Ascending aorta (tissue), 2 donors: ENCODE results near the gene SIRT2. TPM values are rescaled to one million over a fixed set of nuclear protein-coding genes. Genes with fewer than 3 reads are reported as not detected.
A peak's percentile ranks its signal among the peaks of the same experiment; 100 is the strongest.
"Not testable (repeated sequence)": the region's sequence is repeated elsewhere in the genome, so short reads cannot be mapped to it uniquely, and the experiment has no call there.

ENCODE experiments used
- DNase-seq, 2 donors: peaks; one replicate each; pipeline ENCODE4 v3.0.0-alpha.2; 2019; ENCODE audit warnings: low spot score in 2 of 2
- H3K27ac ChIP-seq, 2 donors: fragments of 200-600 bp; sonication (generic); one replicate each; pipeline ENCODE4 v1.5.1; 2016 to 2017; ENCODE audit warnings: mild to moderate bottlenecking in 1 of 2
- H3K27me3 ChIP-seq: fragments of 200-600 bp; sonication (generic); one replicate; pipeline ENCODE4 v1.5.1; 2017
- H3K36me3 ChIP-seq, 2 donors: fragments of 200-600 bp; sonication (generic); one replicate each; pipeline ENCODE4 v1.5.1; 2016
- H3K4me1 ChIP-seq, 2 donors: fragments of 200-600 bp; sonication (generic); one replicate each; pipeline ENCODE4 v1.5.1; 2016 to 2017; ENCODE audit warnings: mild to moderate bottlenecking in 1 of 2
- H3K4me3 ChIP-seq, 2 donors: fragments of 200-600 bp; sonication (generic); one replicate each; pipeline ENCODE4 v1.5.1; 2016 to 2017; ENCODE audit warnings: mild to moderate bottlenecking in 1 of 2
- H3K9me3 ChIP-seq, 2 donors: fragments of 200-600 bp; sonication (generic); one replicate each; pipeline ENCODE4 v1.5.1; 2016
- intact Hi-C: fragments of 100-400 bp; cut with DNase I; formaldehyde crosslinking; loops from one replicate; pipeline ENCODE4 v1.15.1; 2023
- total RNA-seq: library from RNA; depleted of rRNA; stranded (reverse); fragments of >200 nt; gene quantifications from one replicate; pipeline ENCODE4 v1.1.0, GENCODE V29; 2016
- TF ChIP-seq, protein P1 (sequence below), 3 experiments: fragments of 200-600 bp in 2 of 3; fragments of 450-650 bp in 1 of 3; sonication (generic) in 2 of 3; IDR thresholded peaks; one replicate each; pipeline ENCODE4 v1.5.1; 2016 to 2019; ENCODE audit warnings: antibody characterized with exemption in 3 of 3, mild to moderate bottlenecking in 1 of 3, moderate library complexity in 1 of 3

Gene SIRT2
- total RNA-seq, 1 donor from 2014 or later = 53.1 TPM

DNA sequence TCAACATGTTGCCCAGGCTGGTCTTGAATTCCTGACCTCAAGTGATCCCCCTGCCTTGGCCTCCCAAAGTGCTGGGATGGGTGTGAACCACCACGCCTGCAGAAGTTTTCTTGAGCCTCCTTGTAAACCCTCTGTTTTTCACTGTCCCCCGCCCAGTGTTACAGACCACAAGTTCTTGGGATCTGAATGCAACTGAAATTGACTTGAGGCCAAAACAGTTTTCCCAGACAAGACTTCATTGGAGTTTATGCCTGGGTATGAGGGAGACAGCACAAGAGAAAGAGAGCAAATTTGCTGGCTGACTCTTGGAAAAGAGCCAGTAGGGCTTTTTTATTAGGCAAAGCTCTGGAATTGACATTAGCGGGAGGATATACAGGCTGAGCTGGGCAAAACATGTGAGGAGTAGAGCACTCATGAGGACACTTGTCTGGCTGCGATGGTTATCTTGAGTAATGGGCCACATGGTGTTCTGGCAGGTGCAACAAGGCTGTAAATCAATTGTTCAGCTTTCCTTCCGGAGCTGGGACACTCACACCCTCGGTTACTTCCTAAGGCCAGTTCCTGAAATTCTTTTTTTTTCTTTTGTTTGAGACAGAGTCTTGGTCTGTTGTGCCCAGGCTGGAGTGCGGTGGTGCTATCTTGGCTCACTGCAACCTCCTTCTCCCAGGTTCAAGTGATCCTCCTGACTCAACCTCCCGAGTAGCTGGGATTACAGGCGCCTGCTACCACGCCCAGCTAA lies 36.9 kb downstream of the SIRT2 start:
- intact Hi-C loops = no loop called here

GRCh38 chr19:38861368-38861767 lies 38.0 kb downstream of the SIRT2 start:
- no peak for DNase-seq
- Histone ChIP-seq H3K9me3 (no peaks in the 10 kb centered on the region), H3K36me3 (no peaks in the 10 kb centered on the region), H3K27ac (no peak overlapping the region), H3K4me1 (no peaks in the 10 kb centered on the region), H3K27me3 (no peaks in the 10 kb centered on the region), H3K4me3 (no peak overlapping the region)
- TF ChIP-seq, protein P1, sequence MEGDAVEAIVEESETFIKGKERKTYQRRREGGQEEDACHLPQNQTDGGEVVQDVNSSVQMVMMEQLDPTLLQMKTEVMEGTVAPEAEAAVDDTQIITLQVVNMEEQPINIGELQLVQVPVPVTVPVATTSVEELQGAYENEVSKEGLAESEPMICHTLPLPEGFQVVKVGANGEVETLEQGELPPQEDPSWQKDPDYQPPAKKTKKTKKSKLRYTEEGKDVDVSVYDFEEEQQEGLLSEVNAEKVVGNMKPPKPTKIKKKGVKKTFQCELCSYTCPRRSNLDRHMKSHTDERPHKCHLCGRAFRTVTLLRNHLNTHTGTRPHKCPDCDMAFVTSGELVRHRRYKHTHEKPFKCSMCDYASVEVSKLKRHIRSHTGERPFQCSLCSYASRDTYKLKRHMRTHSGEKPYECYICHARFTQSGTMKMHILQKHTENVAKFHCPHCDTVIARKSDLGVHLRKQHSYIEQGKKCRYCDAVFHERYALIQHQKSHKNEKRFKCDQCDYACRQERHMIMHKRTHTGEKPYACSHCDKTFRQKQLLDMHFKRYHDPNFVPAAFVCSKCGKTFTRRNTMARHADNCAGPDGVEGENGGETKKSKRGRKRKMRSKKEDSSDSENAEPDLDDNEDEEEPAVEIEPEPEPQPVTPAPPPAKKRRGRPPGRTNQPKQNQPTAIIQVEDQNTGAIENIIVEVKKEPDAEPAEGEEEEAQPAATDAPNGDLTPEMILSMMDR (IDR thresholded peaks at IDR 0.05) = no peak
- intact Hi-C loops = no loop called here

More for the DNA sequence above, 36.9 kb downstream of the SIRT2 start:
- H3K27ac ChIP-seq = no peak overlapping the region
- H3K36me3 ChIP-seq = no peaks in the 10 kb centered on the region
- H3K9me3 ChIP-seq = no peaks in the 10 kb centered on the region
- H3K4me1 ChIP-seq = no peaks in the 10 kb centered on the region
- no peaks in the 10 kb centered on the region for H3K27me3 ChIP-seq
- DNase-seq = no peak
- no peak overlapping the region for H3K4me3 ChIP-seq
- TF ChIP-seq, protein P1 (IDR thresholded peaks at IDR 0.05) = no peak

DNA sequence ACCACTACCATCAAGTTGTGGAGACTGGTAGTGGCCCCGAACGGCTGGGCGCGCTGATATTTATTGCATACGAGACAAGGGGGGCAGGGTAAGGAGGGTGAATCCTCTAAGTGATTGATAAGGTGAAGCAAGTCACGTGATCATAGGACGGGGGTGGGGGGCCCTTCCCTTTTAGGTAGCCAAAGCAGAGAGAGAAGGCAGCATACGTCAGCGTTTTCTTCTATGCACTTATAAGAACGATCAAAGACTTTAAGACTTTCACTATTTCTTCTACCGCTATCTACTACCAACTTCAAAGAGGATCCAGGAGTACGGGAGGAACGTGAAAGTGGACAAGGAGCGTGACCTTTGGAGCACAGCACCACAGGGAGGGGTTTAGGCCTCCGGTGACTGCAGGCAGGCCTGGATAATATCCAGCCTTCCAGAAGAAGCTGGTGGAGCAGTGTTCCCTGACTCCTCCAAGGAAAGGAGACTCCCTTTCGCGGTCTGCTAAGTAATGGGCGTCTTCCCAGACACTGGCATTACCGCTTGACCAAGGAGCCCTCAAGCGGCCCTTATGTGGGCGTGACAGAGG lies 39.7 kb downstream of the SIRT2 start:
- intact Hi-C loops, H3K27me3 ChIP-seq, H3K4me3 ChIP-seq, H3K4me1 ChIP-seq, H3K27ac ChIP-seq, DNase-seq, H3K36me3 ChIP-seq, H3K9me3 ChIP-seq: not testable (repeated sequence)

- intact Hi-C loops = no loop called here
- no peaks in the 10 kb centered on the region for H3K36me3 ChIP-seq
- TF ChIP-seq, protein P1 (IDR thresholded peaks at IDR 0.05) = no peak
- no peak for DNase-seq
- H3K27me3 ChIP-seq = no peaks in the 10 kb centered on the region
- H3K4me1 ChIP-seq = peaks cover 0 to 4% of the 10 kb centered on the region in 2 donors
- no peak overlapping the region for H3K4me3 ChIP-seq
- H3K9me3 ChIP-seq = no peaks in the 10 kb centered on the region
- no peak overlapping the region for H3K27ac ChIP-seq
These were observed 42.6 kb downstream of the SIRT2 start for GRCh38 chr19:38856813-38857212.

- H3K4me1 ChIP-seq, H3K4me3 ChIP-seq, H3K36me3 ChIP-seq, DNase-seq, H3K9me3 ChIP-seq, H3K27ac ChIP-seq, H3K27me3 ChIP-seq, intact Hi-C loops: not testable (repeated sequence)
These were observed 43.7 kb downstream of the SIRT2 start for GRCh38 chr19:38855751-38856150.

GRCh38 chr19:38854961-38855360 lies 44.5 kb downstream of the SIRT2 start:
- intact Hi-C loops = loop anchor here (5.0 kb wide), 3 partner anchors 313 to 487 kb away; partner anchors contain the start of genes GGN, SAMD4B and SPRED3
- not testable (repeated sequence) for H3K36me3 ChIP-seq, H3K27me3 ChIP-seq, H3K27ac ChIP-seq, H3K9me3 ChIP-seq, H3K4me3 ChIP-seq, H3K4me1 ChIP-seq, DNase-seq

DNA sequence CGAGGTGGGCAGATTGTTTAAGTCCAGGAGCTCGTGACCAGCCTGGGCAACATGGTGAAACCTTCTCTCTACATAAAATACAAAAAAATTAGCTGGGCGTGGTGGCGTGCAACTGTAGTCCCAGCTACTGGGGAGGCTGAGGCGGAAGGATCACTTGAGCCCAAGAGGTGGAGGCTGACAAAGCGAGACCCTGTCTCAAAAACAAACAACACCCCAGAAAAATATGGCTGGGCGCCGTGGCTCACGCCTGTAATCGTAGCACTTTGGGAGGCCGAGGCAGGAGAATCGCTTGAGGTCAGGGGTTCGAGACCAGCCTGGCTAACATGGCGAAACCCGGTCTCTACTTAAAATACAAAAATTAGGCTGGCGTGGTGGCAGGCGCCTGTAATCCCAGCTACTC lies 46.2 kb downstream of the SIRT2 start:
- intact Hi-C loops = loop anchor here (5.0 kb wide), 3 partner anchors 311 to 489 kb away; partner anchors contain the start of genes GGN, SAMD4B and SPRED3
- no peaks in the 10 kb centered on the region for H3K9me3 ChIP-seq
- DNase-seq = no peak
- H3K4me1 ChIP-seq = peaks cover 12 to 18% of the 10 kb centered on the region in 2 donors
- H3K4me3 ChIP-seq = peak overlapping the region in 1 of 2 donors; percentile 81
- TF ChIP-seq, protein P1 (IDR thresholded peaks at IDR 0.05) = no peak
- no peaks in the 10 kb centered on the region for H3K27me3 ChIP-seq
- H3K36me3 ChIP-seq = no peaks in the 10 kb centered on the region
- H3K27ac ChIP-seq = peak overlapping the region in 1 of 2 donors; percentile 99
